GM18508 (cell line): ENCODE results near the gene ITGA8.
"Not testable (repeated sequence)": the region's sequence is repeated elsewhere in the genome, so short reads cannot be mapped to it uniquely, and the experiment has no call there.

Experiments
- ATAC-seq: cut with Tn5 transposase; IDR thresholded peaks from one replicate; pipeline ENCODE4 v1.9.1; 2021; ENCODE audit warnings: moderate number of reproducible peaks; ENCODE audit not compliant: insufficient read depth, unreplicated experiment

ITGA8 gene

GRCh38 chr10:15719899-15720634 lies at the start of gene ITGA8:
TSS of gene ITGA8 (minus strand) at chr10:15719922. CDS start at chr10:15719771, 151 bp downstream.
- no peak for ATAC-seq

- no peak for ATAC-seq
Measured at GRCh38 chr10:15764892-15765454, 45.3 kb upstream of the ITGA8 start.

GRCh38 chr10:15763006-15763405 lies 43.3 kb upstream of the ITGA8 start:
- no peak for ATAC-seq

GRCh38 chr10:15762239-15762638 lies 42.5 kb upstream of the ITGA8 start:
- not testable (repeated sequence) for ATAC-seq

- not testable (repeated sequence) for ATAC-seq
Measured at GRCh38 chr10:15761224-15761623, 41.5 kb upstream of the ITGA8 start.

- no peak for ATAC-seq
Measured at GRCh38 chr10:15760681-15761080, 41.0 kb upstream of the ITGA8 start.

GRCh38 chr10:15759265-15759664 lies 39.5 kb upstream of the ITGA8 start:
- ATAC-seq = no peak

- no peak for ATAC-seq
Measured at GRCh38 chr10:15758618-15759017, 38.9 kb upstream of the ITGA8 start.

GRCh38 chr10:15754937-15755336 lies 35.2 kb upstream of the ITGA8 start:
- ATAC-seq = no peak

GRCh38 chr10:15751046-15751445 lies 31.3 kb upstream of the ITGA8 start:
- ATAC-seq = no peak

- no peak for ATAC-seq
Measured at GRCh38 chr10:15748126-15748525, 28.4 kb upstream of the ITGA8 start.

- no peak for ATAC-seq
Measured at GRCh38 chr10:15747632-15748031, 27.9 kb upstream of the ITGA8 start.

GRCh38 chr10:15745751-15746150 lies 26.0 kb upstream of the ITGA8 start:
- ATAC-seq = no peak

GRCh38 chr10:15744217-15744865 lies 24.6 kb upstream of the ITGA8 start:
- ATAC-seq = no peak

GRCh38 chr10:15743443-15743842 lies 23.7 kb upstream of the ITGA8 start:
- ATAC-seq = no peak

GRCh38 chr10:15742836-15743235 lies 23.1 kb upstream of the ITGA8 start:
- no peak for ATAC-seq

GRCh38 chr10:15742102-15742501 lies 22.4 kb upstream of the ITGA8 start:
- ATAC-seq = no peak

- no peak for ATAC-seq
Measured at GRCh38 chr10:15741581-15741980, 21.9 kb upstream of the ITGA8 start.

- no peak for ATAC-seq
Measured at GRCh38 chr10:15740261-15740660, 20.5 kb upstream of the ITGA8 start.

- ATAC-seq = no peak
Measured at GRCh38 chr10:15739254-15739970, 19.7 kb upstream of the ITGA8 start.
